SK-MEL-5 (cell line): ENCODE results near the gene SEC11C. TPM values are rescaled to one million over a fixed set of nuclear protein-coding genes. Genes with fewer than 3 reads are reported as not detected.

Experiments used
- DNase-seq: peaks from one replicate; pipeline ENCODE4 v3.0.0-alpha.2; 2016; ENCODE audit warnings: low read depth, low spot score
- in situ Hi-C: cut with HindIII; loops from 2 replicates; pipeline ENCODE4 v1.10.0; 2016; ENCODE audit warnings: low sequenced_read_pairs, high pct_unique_total_duplicates, low pct_unique_long_range_greater_than_20kb
- polyA plus RNA-seq, 2 experiments: library from polyadenylated mRNA; depleted of rRNA; stranded (reverse); fragments of >200 nt; gene quantifications; 2 replicates each; pipeline ENCODE4 v1.2.3, GENCODE V29; 2015
- total RNA-seq: library from RNA; depleted of rRNA; stranded (reverse); fragments of >200 nt; shearing (Covaris generic); gene quantifications from 2 replicates; pipeline ENCODE4 v1.2.3, GENCODE V29; 2014; rRNA removed

SEC11C gene
- 163 and 167 TPM in 2 replicates for total RNA-seq
- polyA plus RNA-seq (2015; cell fraction: cytosol; rRNA removed): 145 and 174 TPM in 2 replicates
- polyA plus RNA-seq (2015; cell fraction: nucleus; rRNA removed): 17.7 and 37.0 TPM in 2 replicates

GRCh38 chr18:59139615-59140301, at the start of gene SEC11C:
TSS of gene SEC11C (plus strand) at chr18:59139884. CDS start at chr18:59139949, 65 bp downstream.
- DNase-seq: peak; percentile 96
- in situ Hi-C loops: no loop called here

GRCh38 chr18:59090966-59091603, 48.6 kb upstream of the SEC11C start:
- no peak for DNase-seq
- in situ Hi-C loops: no loop called here

GRCh38 chr18:59093668-59094067, 46.0 kb upstream of the SEC11C start:
- in situ Hi-C loops: no loop called here
- DNase-seq: no peak

GRCh38 chr18:59094569-59094968, 45.1 kb upstream of the SEC11C start:
- no peak for DNase-seq
- in situ Hi-C loops: no loop called here

GRCh38 chr18:59096098-59096789, 43.4 kb upstream of the SEC11C start:
- in situ Hi-C loops: no loop called here
- DNase-seq: no peak

- in situ Hi-C loops: no loop called here
- DNase-seq: no peak
These were observed 37.8 kb upstream of the SEC11C start for GRCh38 chr18:59101830-59102414.

- DNase-seq: no peak
- in situ Hi-C loops: no loop called here
These were observed 30.3 kb upstream of the SEC11C start for GRCh38 chr18:59109375-59109774.

- no peak for DNase-seq
- in situ Hi-C loops: no loop called here
These were observed 25.5 kb upstream of the SEC11C start for GRCh38 chr18:59114160-59114559.

GRCh38 chr18:59123588-59124369, 15.9 kb upstream of the SEC11C start:
- no peak for DNase-seq
- in situ Hi-C loops: no loop called here

- in situ Hi-C loops: no loop called here
- no peak for DNase-seq
These were observed 15.3 kb upstream of the SEC11C start for GRCh38 chr18:59124370-59124704.

- in situ Hi-C loops: no loop called here
- no peak for DNase-seq
These were observed 12.6 kb upstream of the SEC11C start for GRCh38 chr18:59127047-59127446.

GRCh38 chr18:59129951-59130703, 9.6 kb upstream of the SEC11C start:
- DNase-seq: no peak
- in situ Hi-C loops: no loop called here

GRCh38 chr18:59132810-59133465, 6.7 kb upstream of the SEC11C start:
- in situ Hi-C loops: no loop called here
- DNase-seq: no peak

- in situ Hi-C loops: no loop called here
- DNase-seq: peak; percentile 92
These were observed 431 bp upstream of the SEC11C start for GRCh38 chr18:59139291-59139614.

- in situ Hi-C loops: no loop called here
- DNase-seq: peak; percentile 4
These were observed 710 bp downstream of the SEC11C start for GRCh38 chr18:59140302-59140885.

GRCh38 chr18:59141294-59142068, 1.8 kb downstream of the SEC11C start:
- in situ Hi-C loops: no loop called here
- peak; percentile 70 for DNase-seq
